Hepatocyte (in vitro differentiated cells): ENCODE measurements around the gene TBC1D5. TPM values are rescaled to one million over a fixed set of nuclear protein-coding genes. Genes with fewer than 3 reads are reported as not detected.

ENCODE experiments used
- DNase-seq: peaks from one replicate; pipeline ENCODE4 v3.0.0-alpha.2; 2016; ENCODE audit warnings: low spot score
- H2AFZ ChIP-seq: fragments of 200-600 bp; sonication (generic); 2 replicates; pipeline ENCODE4 v1.6.0; 2016; ENCODE audit warnings: antibody characterized with exemption, mild to moderate bottlenecking
- H3K27ac ChIP-seq: fragments of 200-600 bp; sonication (generic); 2 replicates; pipeline ENCODE4 v1.5.1; 2016; ENCODE audit warnings: mild to moderate bottlenecking
- H3K27me3 ChIP-seq: fragments of 200-600 bp; sonication (generic); 2 replicates; pipeline ENCODE4 v1.6.1; 2016
- H3K36me3 ChIP-seq: fragments of 200-600 bp; sonication (generic); replicated peaks from 2 replicates; pipeline ENCODE4 v1.5.1; 2016; ENCODE audit warnings: low read depth; ENCODE audit not compliant: insufficient read depth
- H3K4me1 ChIP-seq: fragments of 200-600 bp; sonication (generic); 2 replicates; pipeline ENCODE4 v1.5.1; 2016; ENCODE audit warnings: mild to moderate bottlenecking, moderate library complexity; ENCODE audit not compliant: insufficient read depth
- H3K4me2 ChIP-seq: fragments of 200-600 bp; sonication (generic); 2 replicates; pipeline ENCODE4 v1.6.0; 2016
- H3K4me3 ChIP-seq: fragments of 200-600 bp; sonication (generic); 2 replicates; pipeline ENCODE4 v1.5.1; 2016; ENCODE audit warnings: mild to moderate bottlenecking
- H3K79me2 ChIP-seq: fragments of 200-600 bp; sonication (generic); 2 replicates; pipeline ENCODE4 v1.6.0; 2017; ENCODE audit warnings: mild to moderate bottlenecking
- H3K9me2 ChIP-seq: fragments of 200-600 bp; sonication (generic); replicated peaks from 2 replicates; pipeline ENCODE4 v1.6.0; 2017; ENCODE audit warnings: mild to moderate bottlenecking; ENCODE audit not compliant: insufficient read depth
- H3K9me3 ChIP-seq: fragments of 200-600 bp; sonication (generic); 2 replicates; pipeline ENCODE4 v1.5.1; 2016; ENCODE audit warnings: low read depth, mild to moderate bottlenecking
- H4K20me1 ChIP-seq: fragments of 200-600 bp; sonication (generic); 2 replicates; pipeline ENCODE4 v1.6.0; 2016; ENCODE audit warnings: mild to moderate bottlenecking; ENCODE audit not compliant: insufficient read depth, poor library complexity, severe bottlenecking
- EZH2 ChIP-seq: fragments of 200-600 bp; sonication (generic); IDR thresholded peaks from 2 replicates; pipeline ENCODE4 v1.6.1; 2016; ENCODE audit warnings: antibody characterized with exemption, mild to moderate bottlenecking, borderline replicate concordance
- EZH2phosphoT487 ChIP-seq: fragments of 200-600 bp; sonication (generic); IDR thresholded peaks from one replicate; pipeline ENCODE4 v1.6.1; 2018; ENCODE audit warnings: antibody characterized with exemption, mild to moderate bottlenecking, low read depth, moderate library complexity; ENCODE audit not compliant: unreplicated experiment, severe bottlenecking
- WGBS: methylation state at CpG from one replicate; pipeline ENCODE4 v1.1.6; 2016; ENCODE audit warnings: low lambda C conversion rate; ENCODE audit errors: missing lambda C conversion rate; 5-methylcytosine and 5-hydroxymethylcytosine counted together
- polyA plus RNA-seq: library from polyadenylated mRNA; unstranded; fragments of >200 nt; fragmentation: Nextera tagmentation; extraction: Ambion mirVana; gene quantifications from 2 replicates; pipeline ENCODE4 v1.2.1, GENCODE V29; 2016
- total RNA-seq: library from RNA; depleted of rRNA; stranded (reverse); fragments of >200 nt; gene quantifications from 2 replicates; pipeline ENCODE4 v1.2.3, GENCODE V29; 2014
- TF ChIP-seq, protein P1 (sequence below): fragments of 200-600 bp; sonication (generic); IDR thresholded peaks from 2 replicates; pipeline ENCODE4 v1.5.1; 2016; ENCODE audit warnings: antibody characterized with exemption, mild to moderate bottlenecking; ENCODE audit not compliant: poor library complexity

Gene TBC1D5
- total and polyA plus RNA-seq, 2 experiments from 2014 or later, result 17.0 to 64.2 TPM

DNA sequence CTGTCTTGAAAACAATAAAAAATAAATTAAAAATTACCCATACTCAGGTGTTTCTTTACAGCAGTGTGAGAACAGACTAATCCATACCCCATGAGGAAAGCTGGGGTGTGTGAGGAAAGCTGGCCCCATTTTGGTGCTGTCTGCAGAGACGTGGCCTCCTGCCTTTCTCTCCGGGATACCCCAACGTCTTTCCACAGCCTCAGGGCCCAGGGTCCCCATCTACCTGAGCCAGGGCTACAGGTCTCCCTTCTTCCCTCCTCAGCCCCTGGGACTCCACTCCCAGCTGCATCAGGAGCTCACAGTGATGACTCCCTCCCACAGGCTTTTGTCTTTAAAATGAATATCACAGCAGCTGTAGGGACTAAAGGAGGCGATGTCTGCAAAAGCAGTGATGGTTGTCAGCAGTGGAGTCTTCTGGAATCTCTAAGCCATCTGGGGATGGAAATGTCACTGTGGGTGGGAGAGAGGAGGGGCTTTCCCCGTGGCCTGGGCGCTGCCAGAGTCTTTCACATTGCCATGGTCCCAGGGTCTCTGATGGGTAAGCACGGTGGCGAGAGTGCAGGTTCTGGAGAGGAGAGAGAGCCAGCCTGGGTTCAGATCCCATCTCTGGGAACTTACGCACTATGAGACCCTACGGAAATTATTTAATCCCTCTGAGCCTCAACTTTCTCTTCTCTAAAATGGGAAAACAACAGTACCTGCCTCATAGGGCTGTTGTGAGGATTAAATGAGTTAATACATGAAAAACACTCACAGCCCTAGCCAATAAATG lies 598.4 kb downstream of the TBC1D5 start:
- 87% methylated on average over 10 of the region's 10 CpGs for WGBS
- Histone ChIP-seq H3K27me3 (no peaks in the 10 kb centered on the region), H2AFZ (no peak overlapping the region), H3K4me3 (no peak overlapping the region), H3K4me2 (no peak overlapping the region), H3K4me1 (no peaks in the 10 kb centered on the region), H3K27ac (no peak overlapping the region), H4K20me1 (no peaks in the 10 kb centered on the region), H3K9me2 (no peaks in the 10 kb centered on the region), H3K9me3 (no peaks in the 10 kb centered on the region), H3K79me2 (no peaks in the 10 kb centered on the region), H3K36me3 (no peaks in the 10 kb centered on the region)
- TF ChIP-seq EZH2, result no peak
- TF ChIP-seq, protein P1, sequence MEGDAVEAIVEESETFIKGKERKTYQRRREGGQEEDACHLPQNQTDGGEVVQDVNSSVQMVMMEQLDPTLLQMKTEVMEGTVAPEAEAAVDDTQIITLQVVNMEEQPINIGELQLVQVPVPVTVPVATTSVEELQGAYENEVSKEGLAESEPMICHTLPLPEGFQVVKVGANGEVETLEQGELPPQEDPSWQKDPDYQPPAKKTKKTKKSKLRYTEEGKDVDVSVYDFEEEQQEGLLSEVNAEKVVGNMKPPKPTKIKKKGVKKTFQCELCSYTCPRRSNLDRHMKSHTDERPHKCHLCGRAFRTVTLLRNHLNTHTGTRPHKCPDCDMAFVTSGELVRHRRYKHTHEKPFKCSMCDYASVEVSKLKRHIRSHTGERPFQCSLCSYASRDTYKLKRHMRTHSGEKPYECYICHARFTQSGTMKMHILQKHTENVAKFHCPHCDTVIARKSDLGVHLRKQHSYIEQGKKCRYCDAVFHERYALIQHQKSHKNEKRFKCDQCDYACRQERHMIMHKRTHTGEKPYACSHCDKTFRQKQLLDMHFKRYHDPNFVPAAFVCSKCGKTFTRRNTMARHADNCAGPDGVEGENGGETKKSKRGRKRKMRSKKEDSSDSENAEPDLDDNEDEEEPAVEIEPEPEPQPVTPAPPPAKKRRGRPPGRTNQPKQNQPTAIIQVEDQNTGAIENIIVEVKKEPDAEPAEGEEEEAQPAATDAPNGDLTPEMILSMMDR, result no peak
- TF ChIP-seq EZH2phosphoT487, result no peak
- no peak for DNase-seq

DNA sequence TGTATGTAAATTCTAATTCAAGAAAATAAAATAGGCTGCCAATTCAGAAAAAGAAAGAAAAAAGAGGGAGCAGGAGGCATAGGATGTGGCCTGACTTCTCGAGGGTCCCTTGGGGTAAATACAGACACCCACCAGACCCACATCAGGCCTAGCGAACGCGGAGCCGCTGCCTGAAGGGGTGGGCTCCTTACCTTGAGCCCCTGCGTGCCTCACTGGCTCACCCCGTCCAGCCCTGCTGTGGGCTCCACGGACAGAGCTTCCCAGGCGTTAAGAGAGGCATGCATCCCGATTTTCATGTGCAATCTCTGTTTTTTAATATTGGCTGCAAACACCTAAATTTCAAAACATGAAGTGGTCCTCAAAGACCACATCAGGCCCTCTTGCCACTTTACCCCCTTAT lies 599.9 kb downstream of the TBC1D5 start:
- H3K4me2 ChIP-seq, result no peak overlapping the region
- H3K27ac ChIP-seq, result no peak overlapping the region
- no peaks in the 10 kb centered on the region for H3K27me3 ChIP-seq
- DNase-seq, result no peak
- no peaks in the 10 kb centered on the region for H3K4me1 ChIP-seq
- no peaks in the 10 kb centered on the region for H3K9me3 ChIP-seq
- no peaks in the 10 kb centered on the region for H3K79me2 ChIP-seq
- no peaks in the 10 kb centered on the region for H3K36me3 ChIP-seq
- TF ChIP-seq EZH2phosphoT487 (no peak), EZH2 (no peak)
- TF ChIP-seq, protein P1, result no peak
- no peaks in the 10 kb centered on the region for H4K20me1 ChIP-seq
- H3K4me3 ChIP-seq, result no peak overlapping the region
- WGBS, result 96% methylated on average over 10 of the region's 10 CpGs
- H3K9me2 ChIP-seq, result no peaks in the 10 kb centered on the region
- H2AFZ ChIP-seq, result no peak overlapping the region

DNA sequence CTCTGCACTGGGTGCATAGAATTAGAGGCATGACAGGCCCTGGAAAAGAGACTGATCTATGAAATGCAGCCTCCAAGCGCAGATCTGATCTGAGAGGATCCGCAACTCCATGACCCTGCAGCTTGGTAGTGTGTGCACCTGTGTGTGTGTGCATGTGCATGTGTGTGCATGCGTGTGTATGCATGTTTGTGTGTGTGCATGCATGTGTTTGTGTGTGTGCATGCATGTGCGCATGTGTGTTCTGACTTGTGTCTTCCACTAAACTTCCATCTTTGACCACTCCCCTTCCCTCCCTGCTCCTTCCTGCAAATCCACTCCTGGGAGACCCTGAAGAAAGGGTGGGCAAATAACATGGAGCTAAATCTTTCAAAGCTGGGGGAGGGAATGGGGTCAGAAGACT lies 600.7 kb downstream of the TBC1D5 start:
- no peak for DNase-seq
- Histone ChIP-seq H3K36me3 (no peaks in the 10 kb centered on the region), H3K27me3 (no peaks in the 10 kb centered on the region), H3K27ac (no peak overlapping the region), H3K79me2 (no peaks in the 10 kb centered on the region), H2AFZ (no peak overlapping the region), H3K4me1 (no peaks in the 10 kb centered on the region), H4K20me1 (no peaks in the 10 kb centered on the region), H3K9me3 (no peaks in the 10 kb centered on the region), H3K9me2 (no peaks in the 10 kb centered on the region), H3K4me3 (no peak overlapping the region), H3K4me2 (no peak overlapping the region)
- TF ChIP-seq, protein P1, result no peak
- no peak for TF ChIP-seq EZH2phosphoT487
- TF ChIP-seq EZH2, result no peak
- 98% methylated on average over 4 of the region's 4 CpGs for WGBS
